ENCODE data around the gene PTPDC1. TPM values are rescaled to one million over a fixed set of nuclear protein-coding genes. Genes with fewer than 3 reads are reported as not detected.

Gene PTPDC1
- total and polyA plus RNA-seq, 2 of the 8 experiments (the other 6 are each of a cell fraction or from before 2014, with no cell fraction given) = 4.1 to 7.3 TPM

DNA sequence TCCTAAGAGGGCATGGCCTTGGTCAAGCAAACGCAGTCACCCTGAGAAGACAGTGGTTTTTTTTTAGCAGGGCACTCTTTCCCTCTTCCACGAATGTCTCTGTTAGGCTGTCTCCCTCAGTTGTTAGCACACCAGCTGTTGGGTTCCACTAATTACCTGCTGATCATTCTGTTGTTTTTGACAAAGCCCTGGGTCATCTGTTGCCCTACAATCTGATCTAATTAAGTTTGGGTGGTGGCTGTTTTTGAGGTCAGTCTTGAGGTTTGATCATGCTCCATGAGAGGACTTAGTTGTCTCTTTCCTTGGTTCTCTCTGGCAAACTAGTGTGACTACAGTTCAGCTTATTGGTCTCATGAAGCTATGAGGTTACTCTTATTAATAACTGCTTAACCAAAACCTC lies 5.0 kb upstream of the PTPDC1 start:
- no peaks in the 10 kb centered on the region for H3K79me2 ChIP-seq (ENCODE audit: control insufficient read depth in 1 of 2, insufficient read depth in 2 of 2, low read length in 2 of 2)
- H3K4ac ChIP-seq (replicated peaks; ENCODE audit: insufficient read length, low read depth, low read length) = no peak overlapping the region
- H3K27me3 ChIP-seq (replicated peaks in 1 of 4; ENCODE audit: control insufficient read depth in 3 of 4, extremely low read depth in 1 of 4, insufficient read depth in 3 of 4, low read length in 3 of 4) = no peaks in the 10 kb centered on the region
- 77% methylated on average over 2 of the region's 2 CpGs; no CpG with 5 or more reads in 1 of the 2 experiments for WGBS, 2 experiments (ENCODE audit: extremely low coverage in 1 of 2, insufficient coverage in 1 of 2, insufficient read length in 1 of 2, insufficient replicate concordance in 2 of 2, low coverage in 1 of 2, low lambda C conversion rate in 2 of 2, missing lambda C conversion rate in 1 of 2)
- H3K56ac ChIP-seq (replicated peaks; ENCODE audit: insufficient read length, low read depth, low read length) = no peak overlapping the region
- no peak overlapping the region for H3K9ac ChIP-seq (replicated peaks in 1 of 4; ENCODE audit: extremely low read depth in 1 of 4, low read depth in 3 of 4, low read length in 3 of 4)
- no peaks in the 10 kb centered on the region for H3K4me1 ChIP-seq (replicated peaks in 1 of 4; ENCODE audit: control insufficient read depth in 3 of 4, insufficient read depth in 4 of 4, low read length in 3 of 4)
- no peak overlapping the region for H4K5ac ChIP-seq (ENCODE audit: insufficient read length, low read depth, low read length)
- ChIA-PET CTCF (ENCODE audit: partially characterized antibody) (interaction anchor here (0.8 to 1.7 kb wide), 4 partner anchors 8 to 74 kb away, joined by 3 to 5 read pairs (median 4); no protein-coding TSS in a partner anchor), POLR2A (ENCODE audit: partially characterized antibody) (interaction anchor here (0.9 to 1.4 kb wide), 4 partner anchors 89 to 134 kb away, joined by 3 to 4 read pairs (median 3); no protein-coding TSS in a partner anchor)
- no peak overlapping the region for H2AFZ ChIP-seq (ENCODE audit: low read length)
- H3K36me3 ChIP-seq (ENCODE audit: control insufficient read depth in 2 of 4, insufficient read depth in 4 of 4, low read length in 3 of 4) = no peaks in the 10 kb centered on the region
- H4K91ac ChIP-seq (replicated peaks; ENCODE audit: insufficient read length, low read length) = no peak overlapping the region
- no peaks in the 10 kb centered on the region for H3K9me3 ChIP-seq (ENCODE audit: insufficient read depth in 2 of 2, low read depth in 1 of 2, low read length in 1 of 2)
- H3K18ac ChIP-seq (ENCODE audit: extremely low read depth, low read length) = no peak overlapping the region
- no peak overlapping the region for H2BK12ac ChIP-seq (ENCODE audit: low read depth, low read length)
- H3K23me2 ChIP-seq (ENCODE audit: low read depth, low read length) = no peaks in the 10 kb centered on the region
- no peak overlapping the region for H3K14ac ChIP-seq (ENCODE audit: insufficient read length)
- no peak overlapping the region for H2BK20ac ChIP-seq (ENCODE audit: low read length)
- H3K23ac ChIP-seq (ENCODE audit: insufficient read length) = no peak overlapping the region
- no peak overlapping the region for H2BK15ac ChIP-seq (ENCODE audit: low read length)
- no peak overlapping the region for H2BK120ac ChIP-seq (replicated peaks; ENCODE audit: low read depth, low read length)
- FAIRE-seq = no peak
- H2BK5ac ChIP-seq (ENCODE audit: low read depth, low read length) = no peak overlapping the region
- no peak overlapping the region for H3K4me2 ChIP-seq (ENCODE audit: insufficient read depth in 1 of 2, low read depth in 2 of 2, low read length in 2 of 2)
- H4K20me1 ChIP-seq (replicated peaks in 1 of 2; ENCODE audit: control insufficient read depth in 1 of 2, insufficient read depth in 2 of 2, low read length in 2 of 2) = no peaks in the 10 kb centered on the region
- H4K8ac ChIP-seq (ENCODE audit: extremely low read depth, insufficient read depth, low read length) = no peak overlapping the region
- no peak overlapping the region for H3K4me3 ChIP-seq (ENCODE audit: extremely low read depth in 1 of 4, insufficient read depth in 2 of 4, low read depth in 3 of 4, low read length in 4 of 4)
- H3K79me1 ChIP-seq (ENCODE audit: low read depth, low read length) = no peaks in the 10 kb centered on the region
- no peak overlapping the region for H2AK5ac ChIP-seq (ENCODE audit: low read depth, low read length)
- H3K27ac ChIP-seq (ENCODE audit: low read depth, low read length) = no peak overlapping the region
- DNase-seq (ENCODE audit: low read depth in 1 of 2, low spot score in 2 of 2) = no peak
- TF ChIP-seq KDM4A (IDR thresholded peaks at IDR 0.05; ENCODE audit: low read depth, low read length, severe bottlenecking) = no peak
- no peak for TF ChIP-seq POU5F1 (IDR thresholded peaks at IDR 0.05; ENCODE audit: low read depth, low read length)
- TF ChIP-seq PHF8 (conservative IDR thresholded peaks at IDR 0.05; ENCODE audit: low read depth, low read length) = no peak
- TF ChIP-seq JUN (IDR thresholded peaks at IDR 0.05; ENCODE audit: low read depth, low read length) = no peak
- TF ChIP-seq, protein P1, sequence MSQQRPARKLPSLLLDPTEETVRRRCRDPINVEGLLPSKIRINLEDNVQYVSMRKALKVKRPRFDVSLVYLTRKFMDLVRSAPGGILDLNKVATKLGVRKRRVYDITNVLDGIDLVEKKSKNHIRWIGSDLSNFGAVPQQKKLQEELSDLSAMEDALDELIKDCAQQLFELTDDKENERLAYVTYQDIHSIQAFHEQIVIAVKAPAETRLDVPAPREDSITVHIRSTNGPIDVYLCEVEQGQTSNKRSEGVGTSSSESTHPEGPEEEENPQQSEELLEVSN (IDR thresholded peaks at IDR 0.05) = no peak
- TF ChIP-seq FOSL1 (IDR thresholded peaks at IDR 0.05; ENCODE audit: insufficient read depth, low read depth, low read length) = no peak
- no peak for TF ChIP-seq BCL11A (IDR thresholded peaks at IDR 0.05; ENCODE audit: low read depth in 2 of 2, low read length in 2 of 2)
- no peak for TF ChIP-seq TAF1 (IDR thresholded peaks at IDR 0.05; ENCODE audit: low read depth, low read length)
- TF ChIP-seq, protein P2, sequence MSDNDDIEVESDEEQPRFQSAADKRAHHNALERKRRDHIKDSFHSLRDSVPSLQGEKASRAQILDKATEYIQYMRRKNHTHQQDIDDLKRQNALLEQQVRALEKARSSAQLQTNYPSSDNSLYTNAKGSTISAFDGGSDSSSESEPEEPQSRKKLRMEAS (IDR thresholded peaks at IDR 0.05) = no peak
- TF ChIP-seq, protein P3, sequence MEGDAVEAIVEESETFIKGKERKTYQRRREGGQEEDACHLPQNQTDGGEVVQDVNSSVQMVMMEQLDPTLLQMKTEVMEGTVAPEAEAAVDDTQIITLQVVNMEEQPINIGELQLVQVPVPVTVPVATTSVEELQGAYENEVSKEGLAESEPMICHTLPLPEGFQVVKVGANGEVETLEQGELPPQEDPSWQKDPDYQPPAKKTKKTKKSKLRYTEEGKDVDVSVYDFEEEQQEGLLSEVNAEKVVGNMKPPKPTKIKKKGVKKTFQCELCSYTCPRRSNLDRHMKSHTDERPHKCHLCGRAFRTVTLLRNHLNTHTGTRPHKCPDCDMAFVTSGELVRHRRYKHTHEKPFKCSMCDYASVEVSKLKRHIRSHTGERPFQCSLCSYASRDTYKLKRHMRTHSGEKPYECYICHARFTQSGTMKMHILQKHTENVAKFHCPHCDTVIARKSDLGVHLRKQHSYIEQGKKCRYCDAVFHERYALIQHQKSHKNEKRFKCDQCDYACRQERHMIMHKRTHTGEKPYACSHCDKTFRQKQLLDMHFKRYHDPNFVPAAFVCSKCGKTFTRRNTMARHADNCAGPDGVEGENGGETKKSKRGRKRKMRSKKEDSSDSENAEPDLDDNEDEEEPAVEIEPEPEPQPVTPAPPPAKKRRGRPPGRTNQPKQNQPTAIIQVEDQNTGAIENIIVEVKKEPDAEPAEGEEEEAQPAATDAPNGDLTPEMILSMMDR (IDR thresholded peaks at IDR 0.05; ENCODE audit: control extremely low read depth in 1 of 3, insufficient read depth in 1 of 3, low read depth in 1 of 3, low read length in 3 of 3) = no peak
- no peak for TF ChIP-seq BACH1 (IDR thresholded peaks at IDR 0.05; ENCODE audit: low read length)
